WTC11 (cell line): ENCODE measurements around the gene CEP70.

Source experiments
- CREM ChIP-seq: sonication (generic); formaldehyde crosslinking; IDR thresholded peaks from 2 replicates; pipeline ENCODE4 v1.8.1; 2022; ENCODE audit warnings: mild to moderate bottlenecking, missing genetic modification reagents, moderate library complexity
- NFE2L1 ChIP-seq: sonication (generic); formaldehyde crosslinking; IDR thresholded peaks from 2 replicates; pipeline ENCODE4 v1.8.1; 2023; ENCODE audit warnings: missing genetic modification reagents
- NFYB ChIP-seq: sonication (generic); formaldehyde crosslinking; conservative IDR thresholded peaks from 2 replicates; pipeline ENCODE4 v1.8.0; 2022; ENCODE audit warnings: low read depth, missing genetic modification reagents
- SMAD4 ChIP-seq: sonication (generic); formaldehyde crosslinking; IDR thresholded peaks from 2 replicates; pipeline ENCODE4 v1.8.0; 2022; ENCODE audit warnings: mild to moderate bottlenecking, missing genetic modification reagents
- SP1 ChIP-seq: sonication (generic); formaldehyde crosslinking; conservative IDR thresholded peaks from 2 replicates; pipeline ENCODE4 v1.8.1; 2022; ENCODE audit warnings: missing genetic modification reagents
- TEAD4 ChIP-seq: sonication (generic); formaldehyde crosslinking; IDR thresholded peaks from 2 replicates; pipeline ENCODE4 v1.8.0; 2022; ENCODE audit warnings: mild to moderate bottlenecking, missing genetic modification reagents
- TP53 ChIP-seq: sonication (generic); formaldehyde crosslinking; IDR thresholded peaks from 2 replicates; pipeline ENCODE4 v1.8.1; 2023; ENCODE audit warnings: mild to moderate bottlenecking, missing genetic modification reagents
- ZNF232 ChIP-seq: sonication (generic); formaldehyde crosslinking; IDR thresholded peaks from 2 replicates; pipeline ENCODE4 v1.8.0; 2022; ENCODE audit warnings: mild to moderate bottlenecking, missing genetic modification reagents
- ZNF317 ChIP-seq: sonication (generic); formaldehyde crosslinking; IDR thresholded peaks from 2 replicates; pipeline ENCODE4 v1.8.1; 2023; ENCODE audit warnings: low read depth, mild to moderate bottlenecking, moderate library complexity, missing genetic modification reagents, borderline replicate concordance
- TF ChIP-seq, protein P1 (sequence below): fragments of 200-600 bp; IDR thresholded peaks from 2 replicates; pipeline ENCODE4 v1.8.0; 2022; ENCODE audit warnings: antibody characterized with exemption
- TF ChIP-seq, protein P2 (sequence below): sonication (generic); formaldehyde crosslinking; IDR thresholded peaks from 2 replicates; pipeline ENCODE4 v1.8.0; 2022; ENCODE audit warnings: mild to moderate bottlenecking, missing genetic modification reagents
- TF ChIP-seq, protein P3 (sequence below): sonication (generic); formaldehyde crosslinking; IDR thresholded peaks from 2 replicates; pipeline ENCODE4 v1.8.1; 2022; ENCODE audit warnings: low read depth, missing genetic modification reagents, borderline replicate concordance

DNA sequence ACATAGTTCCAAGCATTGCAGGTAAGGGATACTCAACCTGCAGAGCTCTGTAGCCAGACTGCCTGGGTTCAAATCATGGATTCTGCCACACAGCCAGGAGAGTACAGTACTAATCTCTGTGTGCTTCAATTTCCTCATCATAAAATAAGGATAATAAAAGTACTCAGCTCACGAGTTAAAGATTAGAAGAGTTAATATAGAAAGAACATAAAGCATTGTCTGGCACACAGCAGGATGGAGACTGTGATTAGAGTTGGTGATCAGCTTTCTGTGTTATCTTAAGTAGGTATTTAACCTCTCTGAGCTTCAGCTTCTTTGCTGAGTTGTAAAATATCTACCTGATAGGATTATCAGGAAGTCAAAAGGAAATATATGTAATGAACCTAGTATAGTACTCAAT, 2.7 kb downstream of the CEP70 start:
- TF ChIP-seq ZNF317 (CRISPR knock-in tag) (no peak), NFE2L1 (no peak), SP1 (CRISPR knock-in tag) (no peak), TP53 (CRISPR knock-in tag) (no peak), TEAD4 (no peak), NFYB (CRISPR knock-in tag) (no peak), CREM (CRISPR knock-in tag) (no peak), SMAD4 (CRISPR knock-in tag) (no peak), ZNF232 (CRISPR knock-in tag) (no peak)
- TF ChIP-seq, protein P1, sequence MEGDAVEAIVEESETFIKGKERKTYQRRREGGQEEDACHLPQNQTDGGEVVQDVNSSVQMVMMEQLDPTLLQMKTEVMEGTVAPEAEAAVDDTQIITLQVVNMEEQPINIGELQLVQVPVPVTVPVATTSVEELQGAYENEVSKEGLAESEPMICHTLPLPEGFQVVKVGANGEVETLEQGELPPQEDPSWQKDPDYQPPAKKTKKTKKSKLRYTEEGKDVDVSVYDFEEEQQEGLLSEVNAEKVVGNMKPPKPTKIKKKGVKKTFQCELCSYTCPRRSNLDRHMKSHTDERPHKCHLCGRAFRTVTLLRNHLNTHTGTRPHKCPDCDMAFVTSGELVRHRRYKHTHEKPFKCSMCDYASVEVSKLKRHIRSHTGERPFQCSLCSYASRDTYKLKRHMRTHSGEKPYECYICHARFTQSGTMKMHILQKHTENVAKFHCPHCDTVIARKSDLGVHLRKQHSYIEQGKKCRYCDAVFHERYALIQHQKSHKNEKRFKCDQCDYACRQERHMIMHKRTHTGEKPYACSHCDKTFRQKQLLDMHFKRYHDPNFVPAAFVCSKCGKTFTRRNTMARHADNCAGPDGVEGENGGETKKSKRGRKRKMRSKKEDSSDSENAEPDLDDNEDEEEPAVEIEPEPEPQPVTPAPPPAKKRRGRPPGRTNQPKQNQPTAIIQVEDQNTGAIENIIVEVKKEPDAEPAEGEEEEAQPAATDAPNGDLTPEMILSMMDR: no peak
- TF ChIP-seq, protein P2, sequence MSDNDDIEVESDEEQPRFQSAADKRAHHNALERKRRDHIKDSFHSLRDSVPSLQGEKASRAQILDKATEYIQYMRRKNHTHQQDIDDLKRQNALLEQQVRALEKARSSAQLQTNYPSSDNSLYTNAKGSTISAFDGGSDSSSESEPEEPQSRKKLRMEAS (CRISPR knock-in tag): no peak
- TF ChIP-seq, protein P3, sequence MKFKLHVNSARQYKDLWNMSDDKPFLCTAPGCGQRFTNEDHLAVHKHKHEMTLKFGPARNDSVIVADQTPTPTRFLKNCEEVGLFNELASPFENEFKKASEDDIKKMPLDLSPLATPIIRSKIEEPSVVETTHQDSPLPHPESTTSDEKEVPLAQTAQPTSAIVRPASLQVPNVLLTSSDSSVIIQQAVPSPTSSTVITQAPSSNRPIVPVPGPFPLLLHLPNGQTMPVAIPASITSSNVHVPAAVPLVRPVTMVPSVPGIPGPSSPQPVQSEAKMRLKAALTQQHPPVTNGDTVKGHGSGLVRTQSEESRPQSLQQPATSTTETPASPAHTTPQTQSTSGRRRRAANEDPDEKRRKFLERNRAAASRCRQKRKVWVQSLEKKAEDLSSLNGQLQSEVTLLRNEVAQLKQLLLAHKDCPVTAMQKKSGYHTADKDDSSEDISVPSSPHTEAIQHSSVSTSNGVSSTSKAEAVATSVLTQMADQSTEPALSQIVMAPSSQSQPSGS: no peak
